Ascending aorta (tissue), 2 donors: Measurements from ENCODE around the gene ST14. TPM values are rescaled to one million over a fixed set of nuclear protein-coding genes. Genes with fewer than 3 reads are reported as not detected.
A peak's percentile ranks its signal among the peaks of the same experiment; 100 is the strongest.

ENCODE experiments used
- DNase-seq, 2 donors: peaks; one replicate each; pipeline ENCODE4 v3.0.0-alpha.2; 2019; ENCODE audit warnings: low spot score in 2 of 2
- H3K27ac ChIP-seq, 2 donors: fragments of 200-600 bp; sonication (generic); one replicate each; pipeline ENCODE4 v1.5.1; 2016 to 2017; ENCODE audit warnings: mild to moderate bottlenecking in 1 of 2
- H3K27me3 ChIP-seq: fragments of 200-600 bp; sonication (generic); one replicate; pipeline ENCODE4 v1.5.1; 2017
- H3K36me3 ChIP-seq, 2 donors: fragments of 200-600 bp; sonication (generic); one replicate each; pipeline ENCODE4 v1.5.1; 2016
- H3K4me1 ChIP-seq, 2 donors: fragments of 200-600 bp; sonication (generic); one replicate each; pipeline ENCODE4 v1.5.1; 2016 to 2017; ENCODE audit warnings: mild to moderate bottlenecking in 1 of 2
- H3K4me3 ChIP-seq, 2 donors: fragments of 200-600 bp; sonication (generic); one replicate each; pipeline ENCODE4 v1.5.1; 2016 to 2017; ENCODE audit warnings: mild to moderate bottlenecking in 1 of 2
- H3K9me3 ChIP-seq, 2 donors: fragments of 200-600 bp; sonication (generic); one replicate each; pipeline ENCODE4 v1.5.1; 2016
- CTCF ChIP-seq, 3 experiments: fragments of 200-600 bp in 2 of 3; fragments of 450-650 bp in 1 of 3; sonication (generic) in 2 of 3; IDR thresholded peaks; one replicate each; pipeline ENCODE4 v1.5.1; 2016 to 2019; ENCODE audit warnings: antibody characterized with exemption in 3 of 3, mild to moderate bottlenecking in 1 of 3, moderate library complexity in 1 of 3
- intact Hi-C: fragments of 100-400 bp; cut with DNase I; formaldehyde crosslinking; loops from one replicate; pipeline ENCODE4 v1.15.1; 2023
- total RNA-seq: library from RNA; depleted of rRNA; stranded (reverse); fragments of >200 nt; gene quantifications from one replicate; pipeline ENCODE4 v1.1.0, GENCODE V29; 2016

ST14 gene
- total RNA-seq, 1 donor from 2014 or later: 5.4 TPM

GRCh38 chr11:130209954-130210854 lies 50.6 kb downstream of the ST14 start:
- DNase-seq: peak in 1 of 2 donors; percentile 58

GRCh38 chr11:130211144-130211543 lies 51.6 kb downstream of the ST14 start:
- DNase-seq: no peak
- Histone ChIP-seq H3K27me3 (no peaks in the 10 kb centered on the region), H3K4me1 (no peaks in the 10 kb centered on the region), H3K27ac (no peak overlapping the region), H3K9me3 (no peaks in the 10 kb centered on the region), H3K4me3 (no peak overlapping the region), H3K36me3 (no peaks in the 10 kb centered on the region)
- intact Hi-C loops: loop anchor here (10.0 kb wide), 1 partner anchor 174 kb away; no protein-coding TSS in a partner anchor
- TF ChIP-seq CTCF (IDR thresholded peaks at IDR 0.05): no peak

More at GRCh38 chr11:130209954-130210854, 50.6 kb downstream of the ST14 start:
- Histone ChIP-seq H3K4me3 (no peak overlapping the region), H3K27me3 (no peaks in the 10 kb centered on the region), H3K36me3 (no peaks in the 10 kb centered on the region), H3K27ac (no peak overlapping the region), H3K4me1 (no peaks in the 10 kb centered on the region), H3K9me3 (no peaks in the 10 kb centered on the region)
- intact Hi-C loops: loop anchor here (10.0 kb wide), 1 partner anchor 175 kb away; no protein-coding TSS in a partner anchor
- TF ChIP-seq CTCF (IDR thresholded peaks at IDR 0.05): no peak

GRCh38 chr11:130211781-130212401 lies 52.3 kb downstream of the ST14 start:
- Histone ChIP-seq H3K27ac (no peak overlapping the region), H3K27me3 (no peaks in the 10 kb centered on the region), H3K36me3 (no peaks in the 10 kb centered on the region), H3K4me1 (no peaks in the 10 kb centered on the region), H3K4me3 (no peak overlapping the region), H3K9me3 (no peaks in the 10 kb centered on the region)
- no peak for TF ChIP-seq CTCF (IDR thresholded peaks at IDR 0.05)
- peak in 1 of 2 donors; percentile 58 for DNase-seq
- intact Hi-C loops: loop anchor here (2.0 to 10.0 kb wide), 2 partner anchors 173 to 217 kb away; partner anchors contain the start of gene ADAMTS8

GRCh38 chr11:130212431-130212961 lies 52.9 kb downstream of the ST14 start:
- no peak overlapping the region for H3K27ac ChIP-seq
- DNase-seq: peak in 1 of 2 donors; percentile 59
- intact Hi-C loops: loop anchor here (2.0 to 10.0 kb wide), 2 partner anchors 172 to 216 kb away; partner anchors contain the start of gene ADAMTS8
- no peaks in the 10 kb centered on the region for H3K36me3 ChIP-seq
- TF ChIP-seq CTCF (IDR thresholded peaks at IDR 0.05): no peak
- H3K4me1 ChIP-seq: no peaks in the 10 kb centered on the region
- no peaks in the 10 kb centered on the region for H3K27me3 ChIP-seq
- no peak overlapping the region for H3K4me3 ChIP-seq
- H3K9me3 ChIP-seq: no peaks in the 10 kb centered on the region

- H3K27me3 ChIP-seq: no peaks in the 10 kb centered on the region
- intact Hi-C loops: loop anchor here (2.0 to 10.0 kb wide), 2 partner anchors 171 to 215 kb away; partner anchors contain the start of gene ADAMTS8
- H3K4me1 ChIP-seq: no peaks in the 10 kb centered on the region
- no peak overlapping the region for H3K27ac ChIP-seq
- H3K9me3 ChIP-seq: no peaks in the 10 kb centered on the region
- TF ChIP-seq CTCF (IDR thresholded peaks at IDR 0.05): peak; percentile 81 to 98 (median 97)
- DNase-seq: peak in 1 of 2 donors; percentile 67
- H3K36me3 ChIP-seq: no peaks in the 10 kb centered on the region
- H3K4me3 ChIP-seq: no peak overlapping the region
Measured at GRCh38 chr11:130213143-130213978, 53.8 kb downstream of the ST14 start.
